Measurements from ENCODE around the gene ANKS3.

- no peak for TF ChIP-seq CTCF (IDR thresholded peaks at IDR 0.05)
- TF ChIP-seq POLR2A (IDR thresholded peaks at IDR 0.05) = no peak
Observed at GRCh38 chr16:4663777-4664465, 70.2 kb downstream of the ANKS3 start.
